DOHH2 (cell line): Measurements from ENCODE around the gene FOXN3.

Experiments
- H3F3A ChIP-seq: fragments of 200-600 bp; sonication (generic), shearing (Covaris generic); 2 replicates; pipeline ENCODE4 v1.6.0; 2016; ENCODE audit warnings: antibody characterized with exemption, mild to moderate bottlenecking; ENCODE audit not compliant: control insufficient read depth, insufficient read depth
- H3K27ac ChIP-seq: fragments of 200-600 bp; sonication (generic); 2 replicates; pipeline ENCODE4 v1.5.1; 2014; ENCODE audit warnings: low read depth, mild to moderate bottlenecking, low read length, moderate library complexity
- H3K27me3 ChIP-seq: fragments of 200-600 bp; sonication (generic); 2 replicates; pipeline ENCODE4 v1.6.1; 2014; ENCODE audit warnings: mild to moderate bottlenecking, low read length, mixed read lengths; ENCODE audit not compliant: control insufficient read depth
- H3K36me3 ChIP-seq: fragments of 200-600 bp; sonication (generic); 2 replicates; pipeline ENCODE4 v1.6.1; 2014; ENCODE audit warnings: mild to moderate bottlenecking, low read length, moderate library complexity, mixed read lengths; ENCODE audit not compliant: control insufficient read depth
- H3K4me1 ChIP-seq: fragments of 200-600 bp; sonication (generic); 2 replicates; pipeline ENCODE4 v1.6.1; 2014; ENCODE audit warnings: mild to moderate bottlenecking, low read length, mixed read lengths; ENCODE audit not compliant: control insufficient read depth
- H3K4me2 ChIP-seq: fragments of 200-600 bp; sonication (generic); 2 replicates; pipeline ENCODE4 v1.6.0; 2014; ENCODE audit warnings: mild to moderate bottlenecking, low read length, moderate library complexity
- H3K4me3 ChIP-seq: fragments of 200-600 bp; sonication (generic); 2 replicates; pipeline ENCODE4 v1.5.1; 2014; ENCODE audit warnings: mild to moderate bottlenecking, low read length, mixed read lengths
- H3K79me2 ChIP-seq: fragments of 200-600 bp; sonication (generic); 2 replicates; pipeline ENCODE4 v1.6.1; 2014; ENCODE audit warnings: mild to moderate bottlenecking, low read length, mixed read lengths; ENCODE audit not compliant: control insufficient read depth
- H3K9me2 ChIP-seq: fragments of 200-600 bp; sonication (generic); replicated peaks from 2 replicates; pipeline ENCODE4 v1.6.1; 2014; ENCODE audit warnings: mild to moderate bottlenecking, low read length, mixed read lengths; ENCODE audit not compliant: control insufficient read depth
- H3K9me3 ChIP-seq: fragments of 200-600 bp; sonication (generic); 2 replicates; pipeline ENCODE4 v1.6.1; 2014; ENCODE audit warnings: antibody characterized with exemption, low read length, mixed read lengths; ENCODE audit not compliant: control insufficient read depth, insufficient read depth
- H4K20me1 ChIP-seq: fragments of 200-600 bp; sonication (generic); 2 replicates; pipeline ENCODE4 v1.6.0; 2014; ENCODE audit warnings: low read depth, mild to moderate bottlenecking, antibody characterized with exemption, low read length, moderate library complexity; ENCODE audit not compliant: control insufficient read depth, insufficient read depth
- EZH2phosphoT487 ChIP-seq: fragments of 200-600 bp; sonication (generic); IDR thresholded peaks from 2 replicates; pipeline ENCODE4 v1.6.1; 2017; ENCODE audit warnings: borderline replicate concordance, mild to moderate bottlenecking, antibody characterized with exemption, low read length, moderate library complexity, mixed read lengths
- TF ChIP-seq, protein P1 (sequence below): fragments of 200-600 bp; sonication (generic); IDR thresholded peaks from one replicate; pipeline ENCODE4 v1.5.1; 2014; ENCODE audit warnings: antibody characterized with exemption, mild to moderate bottlenecking, low read depth, low read length; ENCODE audit not compliant: poor library complexity, severe bottlenecking

The FOXN3 gene

DNA sequence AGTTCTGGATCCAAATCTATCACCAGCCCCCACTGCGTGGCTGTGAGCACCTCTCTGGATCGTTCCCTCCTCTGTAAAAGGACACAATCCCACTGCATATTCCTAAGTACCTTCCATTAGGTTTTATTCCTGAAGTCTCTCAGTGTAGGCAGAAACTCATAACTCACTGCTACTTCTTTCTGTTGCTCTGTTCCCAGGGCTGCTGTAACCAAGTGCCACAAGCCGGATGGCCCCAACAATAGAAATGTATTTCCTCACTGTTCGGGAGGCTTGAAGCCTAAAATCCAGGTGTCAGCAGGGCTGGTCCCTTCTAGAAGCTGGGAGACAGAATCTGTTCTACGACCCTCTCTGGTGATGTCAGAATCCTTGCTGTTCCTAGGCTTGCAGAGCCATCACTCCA lies 24.9 kb downstream of the FOXN3 start:
- no peaks in the 10 kb centered on the region for H3K9me3 ChIP-seq
- no peak overlapping the region for H3K4me3 ChIP-seq
- H3K27me3 ChIP-seq, result no peaks in the 10 kb centered on the region
- H4K20me1 ChIP-seq, result 0 out of 2 replicates have a peak, but pooled peaks cover 3% of the 10 kb centered on the region
- no peaks in the 10 kb centered on the region for H3K36me3 ChIP-seq
- H3K4me1 ChIP-seq, result peaks cover 3% of the 10 kb centered on the region
- H3K4me2 ChIP-seq, result no peak overlapping the region
- H3K9me2 ChIP-seq, result no peaks in the 10 kb centered on the region
- no peak overlapping the region for H3K27ac ChIP-seq
- no peaks in the 10 kb centered on the region for H3F3A ChIP-seq
- TF ChIP-seq, protein P1, sequence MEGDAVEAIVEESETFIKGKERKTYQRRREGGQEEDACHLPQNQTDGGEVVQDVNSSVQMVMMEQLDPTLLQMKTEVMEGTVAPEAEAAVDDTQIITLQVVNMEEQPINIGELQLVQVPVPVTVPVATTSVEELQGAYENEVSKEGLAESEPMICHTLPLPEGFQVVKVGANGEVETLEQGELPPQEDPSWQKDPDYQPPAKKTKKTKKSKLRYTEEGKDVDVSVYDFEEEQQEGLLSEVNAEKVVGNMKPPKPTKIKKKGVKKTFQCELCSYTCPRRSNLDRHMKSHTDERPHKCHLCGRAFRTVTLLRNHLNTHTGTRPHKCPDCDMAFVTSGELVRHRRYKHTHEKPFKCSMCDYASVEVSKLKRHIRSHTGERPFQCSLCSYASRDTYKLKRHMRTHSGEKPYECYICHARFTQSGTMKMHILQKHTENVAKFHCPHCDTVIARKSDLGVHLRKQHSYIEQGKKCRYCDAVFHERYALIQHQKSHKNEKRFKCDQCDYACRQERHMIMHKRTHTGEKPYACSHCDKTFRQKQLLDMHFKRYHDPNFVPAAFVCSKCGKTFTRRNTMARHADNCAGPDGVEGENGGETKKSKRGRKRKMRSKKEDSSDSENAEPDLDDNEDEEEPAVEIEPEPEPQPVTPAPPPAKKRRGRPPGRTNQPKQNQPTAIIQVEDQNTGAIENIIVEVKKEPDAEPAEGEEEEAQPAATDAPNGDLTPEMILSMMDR, result no peak
- TF ChIP-seq EZH2phosphoT487, result no peak
- H3K79me2 ChIP-seq, result peaks cover 39% of the 10 kb centered on the region

DNA sequence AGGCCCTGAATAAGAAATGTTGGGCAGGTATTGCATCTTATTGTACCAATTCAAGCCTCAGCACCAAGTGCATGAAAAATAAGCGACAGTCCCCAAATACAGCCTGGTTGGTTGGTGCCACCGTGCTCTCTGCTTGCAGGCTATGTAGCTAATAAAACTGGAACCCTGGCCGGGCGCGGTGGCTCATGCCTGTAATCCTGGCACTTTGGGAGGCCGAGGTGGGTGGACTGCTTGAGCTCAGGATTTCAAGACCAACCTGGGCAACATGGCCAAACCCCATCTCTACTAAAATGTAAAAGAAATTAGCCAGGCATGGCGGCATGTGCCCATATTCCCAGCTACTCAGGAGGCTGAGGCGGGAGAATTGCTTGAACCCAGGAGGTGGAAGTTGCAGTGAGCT lies 25.5 kb downstream of the FOXN3 start:
- TF ChIP-seq, protein P1, result no peak
- TF ChIP-seq EZH2phosphoT487, result no peak
- no peaks in the 10 kb centered on the region for H3K27me3 ChIP-seq
- H3K27ac ChIP-seq, result no peak overlapping the region
- H3K4me2 ChIP-seq, result no peak overlapping the region
- H3K79me2 ChIP-seq, result peaks cover 38% of the 10 kb centered on the region
- no peaks in the 10 kb centered on the region for H3K9me3 ChIP-seq
- H3K9me2 ChIP-seq, result no peaks in the 10 kb centered on the region
- no peak overlapping the region for H3K4me3 ChIP-seq
- H3F3A ChIP-seq, result no peaks in the 10 kb centered on the region
- 0 out of 2 replicates have a peak, but pooled peaks cover 3% of the 10 kb centered on the region for H4K20me1 ChIP-seq
- H3K4me1 ChIP-seq, result peaks cover 10% of the 10 kb centered on the region
- no peaks in the 10 kb centered on the region for H3K36me3 ChIP-seq

GRCh38 chr14:89391123-89391522 lies 25.9 kb downstream of the FOXN3 start:
- Histone ChIP-seq H3K79me2 (peaks cover 39% of the 10 kb centered on the region), H3F3A (peaks cover 3% of the 10 kb centered on the region; the same call in 1 of the 2 replicates), H3K4me2 (no peak overlapping the region), H3K27ac (no peak overlapping the region), H3K4me3 (no peak overlapping the region), H3K9me2 (no peaks in the 10 kb centered on the region), H3K27me3 (no peaks in the 10 kb centered on the region), H3K9me3 (no peaks in the 10 kb centered on the region), H4K20me1 (0 out of 2 replicates have a peak, but pooled peaks cover 3% of the 10 kb centered on the region), H3K36me3 (no peaks in the 10 kb centered on the region), H3K4me1 (peaks cover 14% of the 10 kb centered on the region)
- no peak for TF ChIP-seq EZH2phosphoT487
- TF ChIP-seq, protein P1, result no peak
